HL-60 (cell line): ENCODE data around the gene NEAT1.
A peak's percentile ranks its signal among the peaks of the same experiment; 100 is the strongest.

Experiments
- DNase-seq, 2 experiments: peaks; one replicate each; pipeline ENCODE4 v3.0.0-alpha.2; 2010 to 2020; ENCODE audit warnings: low read depth in 1 of 2, low spot score in 1 of 2
- H3K27ac ChIP-seq: fragments of 250-450 bp; sonication (Bioruptor Pico); replicated peaks from 2 replicates; pipeline ENCODE4 v1.5.1; 2020; ENCODE audit warnings: mild to moderate bottlenecking, moderate library complexity
- H3K27me3 ChIP-seq: fragments of 250-450 bp; sonication (Bioruptor Pico); 2 replicates; pipeline ENCODE4 v1.5.1; 2021; ENCODE audit warnings: mild to moderate bottlenecking, moderate library complexity; ENCODE audit not compliant: insufficient read depth, poor library complexity, severe bottlenecking
- H3K4me3 ChIP-seq: replicated peaks from 2 replicates; pipeline ENCODE4 v1.5.1; 2011; ENCODE audit warnings: mild to moderate bottlenecking, control low read depth, low read length; ENCODE audit not compliant: insufficient read depth
- GABPA ChIP-seq: IDR thresholded peaks from 2 replicates; pipeline ENCODE4 v1.6.1; 2012; ENCODE audit warnings: low read depth
- POLR2AphosphoS5 ChIP-seq: IDR thresholded peaks from 2 replicates; pipeline ENCODE4 v1.6.1; 2012; ENCODE audit warnings: low read depth
- SPI1 ChIP-seq: IDR thresholded peaks from 2 replicates; pipeline ENCODE4 v1.6.1; 2012; ENCODE audit warnings: low read depth, mild to moderate bottlenecking, borderline replicate concordance
- TF ChIP-seq, protein P1 (sequence below): IDR thresholded peaks from 2 replicates; pipeline ENCODE4 v1.6.1; 2012; ENCODE audit warnings: low read depth; ENCODE audit not compliant: insufficient replicate concordance
- TF ChIP-seq, protein P2 (sequence below): IDR thresholded peaks from one replicate; pipeline ENCODE4 v1.5.1; 2011; ENCODE audit warnings: low read length, control low read depth, inconsistent platforms; ENCODE audit not compliant: insufficient read depth

The NEAT1 gene

DNA sequence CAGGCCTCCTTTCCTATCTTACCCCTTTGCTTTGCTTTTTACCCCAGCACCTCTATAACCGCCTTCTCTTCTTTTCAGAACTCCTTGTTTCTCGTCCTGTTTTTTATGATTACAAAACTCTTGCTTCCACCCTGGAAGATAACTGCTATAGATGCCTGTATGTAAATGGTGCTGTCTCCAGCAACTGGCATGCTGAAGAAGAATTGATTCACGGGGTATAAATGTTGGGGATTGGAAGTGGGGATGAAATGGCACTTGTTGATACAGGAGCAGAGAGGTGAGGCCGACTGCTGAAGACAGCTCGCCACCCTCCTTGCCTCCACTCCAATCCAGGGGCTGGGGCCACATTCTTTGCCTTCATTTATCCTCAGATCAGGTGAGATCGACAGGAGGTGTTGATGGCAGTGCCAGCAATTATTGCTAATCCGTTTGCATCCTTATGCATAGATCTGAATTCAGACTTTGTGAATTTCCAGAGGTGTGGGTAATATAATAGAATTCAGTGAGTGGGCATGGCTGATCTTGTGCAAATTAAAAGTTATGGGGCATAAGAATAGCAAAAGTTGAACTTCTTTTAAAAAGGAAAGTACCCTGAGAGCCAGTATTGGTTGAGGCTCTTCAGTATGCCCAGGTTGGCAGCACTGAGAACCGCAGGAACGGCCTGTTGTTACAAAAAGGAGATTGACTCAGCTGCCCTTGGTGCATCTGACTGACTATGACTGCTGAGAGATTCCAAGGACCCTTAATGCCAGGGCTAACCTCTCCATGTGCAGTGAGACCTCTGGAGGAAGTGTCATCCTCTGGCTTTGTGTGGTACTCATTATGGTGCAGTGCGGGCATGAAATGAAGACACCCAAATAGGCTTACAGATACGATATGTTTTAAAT is 5.3 kb downstream of the NEAT1 start:
- H3K4me3 ChIP-seq = no peak overlapping the region
- DNase-seq = peak; percentile 48 to 52
- peak overlapping the region; percentile 100 for H3K27ac ChIP-seq
- no peaks in the 10 kb centered on the region for H3K27me3 ChIP-seq
- TF ChIP-seq SPI1 = 0 out of 2 replicates have a peak, but pooled peaks have one; percentile 7
- no peak for TF ChIP-seq GABPA
- peak; percentile 89 for TF ChIP-seq POLR2AphosphoS5

DNA sequence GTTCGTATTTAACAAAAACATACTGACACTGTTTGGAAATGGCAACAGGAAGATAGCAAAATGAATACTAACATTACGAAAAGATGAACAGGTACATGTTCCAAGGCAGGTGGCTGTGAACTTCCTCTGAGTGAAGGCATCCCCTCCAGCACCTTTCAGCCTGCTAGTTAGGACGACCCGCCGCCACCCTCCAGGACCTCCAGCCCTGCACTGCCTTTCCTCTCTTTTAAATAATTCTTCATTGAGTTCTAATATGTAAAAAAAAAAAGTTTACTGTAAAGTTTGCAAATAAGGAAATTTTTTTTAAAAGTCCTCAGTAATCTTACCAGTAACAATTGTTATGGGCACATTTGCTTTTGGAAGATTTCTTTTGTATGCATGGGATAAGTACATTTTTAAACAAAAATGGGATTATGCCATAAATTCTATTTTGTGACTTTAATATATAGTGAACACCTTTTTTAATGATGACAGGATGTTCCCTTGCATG is 6.0 kb downstream of the NEAT1 start:
- Histone ChIP-seq H3K4me3 (no peak overlapping the region), H3K27ac (peak overlapping the region; percentile 100), H3K27me3 (no peaks in the 10 kb centered on the region)
- TF ChIP-seq SPI1 (0 out of 2 replicates have a peak, but pooled peaks have one; percentile 0), POLR2AphosphoS5 (peak; percentile 81)
- TF ChIP-seq, protein P1, sequence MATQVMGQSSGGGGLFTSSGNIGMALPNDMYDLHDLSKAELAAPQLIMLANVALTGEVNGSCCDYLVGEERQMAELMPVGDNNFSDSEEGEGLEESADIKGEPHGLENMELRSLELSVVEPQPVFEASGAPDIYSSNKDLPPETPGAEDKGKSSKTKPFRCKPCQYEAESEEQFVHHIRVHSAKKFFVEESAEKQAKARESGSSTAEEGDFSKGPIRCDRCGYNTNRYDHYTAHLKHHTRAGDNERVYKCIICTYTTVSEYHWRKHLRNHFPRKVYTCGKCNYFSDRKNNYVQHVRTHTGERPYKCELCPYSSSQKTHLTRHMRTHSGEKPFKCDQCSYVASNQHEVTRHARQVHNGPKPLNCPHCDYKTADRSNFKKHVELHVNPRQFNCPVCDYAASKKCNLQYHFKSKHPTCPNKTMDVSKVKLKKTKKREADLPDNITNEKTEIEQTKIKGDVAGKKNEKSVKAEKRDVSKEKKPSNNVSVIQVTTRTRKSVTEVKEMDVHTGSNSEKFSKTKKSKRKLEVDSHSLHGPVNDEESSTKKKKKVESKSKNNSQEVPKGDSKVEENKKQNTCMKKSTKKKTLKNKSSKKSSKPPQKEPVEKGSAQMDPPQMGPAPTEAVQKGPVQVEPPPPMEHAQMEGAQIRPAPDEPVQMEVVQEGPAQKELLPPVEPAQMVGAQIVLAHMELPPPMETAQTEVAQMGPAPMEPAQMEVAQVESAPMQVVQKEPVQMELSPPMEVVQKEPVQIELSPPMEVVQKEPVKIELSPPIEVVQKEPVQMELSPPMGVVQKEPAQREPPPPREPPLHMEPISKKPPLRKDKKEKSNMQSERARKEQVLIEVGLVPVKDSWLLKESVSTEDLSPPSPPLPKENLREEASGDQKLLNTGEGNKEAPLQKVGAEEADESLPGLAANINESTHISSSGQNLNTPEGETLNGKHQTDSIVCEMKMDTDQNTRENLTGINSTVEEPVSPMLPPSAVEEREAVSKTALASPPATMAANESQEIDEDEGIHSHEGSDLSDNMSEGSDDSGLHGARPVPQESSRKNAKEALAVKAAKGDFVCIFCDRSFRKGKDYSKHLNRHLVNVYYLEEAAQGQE = no peak
- DNase-seq = no peak

DNA sequence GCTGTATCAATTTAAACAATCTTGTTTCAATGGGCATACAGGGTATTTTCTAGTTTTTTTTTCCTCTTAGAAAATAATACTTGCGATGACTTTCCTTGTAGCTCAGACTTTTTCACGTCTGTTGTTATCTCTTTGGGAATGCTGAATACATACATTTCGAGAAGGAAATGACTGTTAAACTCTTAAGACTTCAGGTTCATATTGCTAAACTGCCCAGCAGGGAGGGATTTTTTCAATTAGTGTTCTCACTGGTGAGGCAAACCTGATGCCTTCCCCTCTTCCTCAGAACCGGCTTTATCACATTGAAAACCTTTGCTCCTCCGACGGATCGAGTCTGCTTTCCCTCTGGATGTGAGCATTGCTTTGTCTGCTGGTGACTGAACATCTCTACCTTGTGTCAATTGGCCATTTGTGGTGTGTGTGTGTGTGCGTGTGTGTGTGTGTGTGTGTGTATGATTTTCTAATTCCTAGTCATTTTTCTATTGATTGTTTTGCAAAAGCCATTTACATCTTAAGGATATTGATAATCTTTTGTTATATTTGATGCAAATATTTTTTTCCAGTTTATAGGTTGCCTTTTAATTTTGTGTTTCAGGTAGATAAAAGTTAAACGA is 6.6 kb downstream of the NEAT1 start:
- Histone ChIP-seq H3K27ac (peak overlapping the region; percentile 100), H3K27me3 (no peaks in the 10 kb centered on the region), H3K4me3 (no peak overlapping the region)
- peak; percentile 86 for TF ChIP-seq POLR2AphosphoS5
- TF ChIP-seq, protein P2, sequence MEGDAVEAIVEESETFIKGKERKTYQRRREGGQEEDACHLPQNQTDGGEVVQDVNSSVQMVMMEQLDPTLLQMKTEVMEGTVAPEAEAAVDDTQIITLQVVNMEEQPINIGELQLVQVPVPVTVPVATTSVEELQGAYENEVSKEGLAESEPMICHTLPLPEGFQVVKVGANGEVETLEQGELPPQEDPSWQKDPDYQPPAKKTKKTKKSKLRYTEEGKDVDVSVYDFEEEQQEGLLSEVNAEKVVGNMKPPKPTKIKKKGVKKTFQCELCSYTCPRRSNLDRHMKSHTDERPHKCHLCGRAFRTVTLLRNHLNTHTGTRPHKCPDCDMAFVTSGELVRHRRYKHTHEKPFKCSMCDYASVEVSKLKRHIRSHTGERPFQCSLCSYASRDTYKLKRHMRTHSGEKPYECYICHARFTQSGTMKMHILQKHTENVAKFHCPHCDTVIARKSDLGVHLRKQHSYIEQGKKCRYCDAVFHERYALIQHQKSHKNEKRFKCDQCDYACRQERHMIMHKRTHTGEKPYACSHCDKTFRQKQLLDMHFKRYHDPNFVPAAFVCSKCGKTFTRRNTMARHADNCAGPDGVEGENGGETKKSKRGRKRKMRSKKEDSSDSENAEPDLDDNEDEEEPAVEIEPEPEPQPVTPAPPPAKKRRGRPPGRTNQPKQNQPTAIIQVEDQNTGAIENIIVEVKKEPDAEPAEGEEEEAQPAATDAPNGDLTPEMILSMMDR = no peak
- DNase-seq = peak; percentile 42 to 49

DNA sequence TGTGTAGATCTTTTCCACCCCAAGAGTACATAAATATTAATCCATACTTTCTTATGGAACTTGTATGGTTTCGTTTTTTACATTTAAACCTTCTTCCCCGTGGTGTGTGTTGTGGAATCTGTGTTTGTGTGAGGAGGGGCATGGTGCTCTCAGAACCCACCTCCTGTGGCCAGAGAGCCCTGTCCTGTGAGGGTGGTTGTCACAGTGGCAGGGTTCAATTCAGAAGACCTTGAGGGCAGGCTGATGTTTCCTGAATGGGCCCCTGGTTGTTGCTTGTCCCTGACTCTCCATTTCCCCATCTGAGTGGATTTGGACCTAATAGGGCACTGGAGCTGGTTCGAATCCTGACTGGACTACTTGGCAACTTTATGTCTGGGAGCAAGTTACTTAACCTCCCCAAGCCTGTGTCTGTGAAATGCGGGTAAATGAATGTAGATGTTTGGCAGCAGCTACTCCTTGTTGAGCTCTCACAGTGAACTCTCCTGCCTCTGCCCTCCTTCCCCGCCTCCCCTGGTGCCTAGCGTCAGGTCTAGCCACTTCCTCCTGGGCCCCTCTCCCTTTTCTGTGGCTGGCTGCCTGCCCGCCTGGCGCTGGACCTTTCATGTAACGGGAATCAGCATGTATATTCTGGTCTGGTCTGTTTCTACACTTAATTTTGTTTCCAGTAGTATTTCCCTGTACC is 7.3 kb downstream of the NEAT1 start:
- 0 out of 2 replicates have a peak overlapping the region, but pooled peaks have one; percentile 2 for H3K4me3 ChIP-seq
- peak overlapping the region; percentile 100 for H3K27ac ChIP-seq

More for the DNA sequence above, 7.3 kb downstream of the NEAT1 start:
- H3K27me3 ChIP-seq = no peaks in the 10 kb centered on the region
- TF ChIP-seq, protein P2 = no peak
- TF ChIP-seq POLR2AphosphoS5 = peak; percentile 69
- TF ChIP-seq SPI1 = peak; percentile 89
- DNase-seq = peak; percentile 46 to 89
